GM19023 (cell line): ENCODE measurements around the gene DLD.
A peak's percentile ranks its signal among the peaks of the same experiment; 100 is the strongest.
"Not testable (repeated sequence)": the region's sequence is repeated elsewhere in the genome, so short reads cannot be mapped to it uniquely, and the experiment has no call there.

Experiments
- ATAC-seq: cut with Tn5 transposase; IDR thresholded peaks from one replicate; pipeline ENCODE4 v1.9.1; 2021; ENCODE audit warnings: mild to moderate bottlenecking, moderate library complexity; ENCODE audit not compliant: unreplicated experiment

DLD gene

DNA sequence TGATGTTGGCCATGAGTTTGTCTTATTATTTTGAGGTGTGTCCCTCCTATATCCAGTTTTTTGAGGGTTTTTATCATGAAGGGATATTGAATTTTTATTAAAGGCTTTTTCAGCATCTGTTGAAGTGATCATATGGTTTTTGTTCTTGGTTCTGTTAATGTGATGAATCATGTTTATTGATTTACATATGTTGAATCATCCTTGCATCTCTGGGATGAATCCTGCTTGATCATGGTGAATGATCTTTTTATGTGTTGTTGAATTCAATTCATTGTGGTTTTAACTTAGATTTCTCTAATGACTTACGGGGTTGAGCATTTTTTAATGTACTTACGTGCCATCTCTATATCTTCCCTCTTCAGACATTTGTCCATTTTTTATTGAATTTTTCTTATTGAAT, 22.9 kb downstream of the DLD start:
- ATAC-seq: no peak

GRCh38 chr7:107914831-107915230, 23.8 kb downstream of the DLD start:
- ATAC-seq: no peak

- ATAC-seq: no peak
Measured at GRCh38 chr7:107915541-107915940, 24.6 kb downstream of the DLD start.

DNA sequence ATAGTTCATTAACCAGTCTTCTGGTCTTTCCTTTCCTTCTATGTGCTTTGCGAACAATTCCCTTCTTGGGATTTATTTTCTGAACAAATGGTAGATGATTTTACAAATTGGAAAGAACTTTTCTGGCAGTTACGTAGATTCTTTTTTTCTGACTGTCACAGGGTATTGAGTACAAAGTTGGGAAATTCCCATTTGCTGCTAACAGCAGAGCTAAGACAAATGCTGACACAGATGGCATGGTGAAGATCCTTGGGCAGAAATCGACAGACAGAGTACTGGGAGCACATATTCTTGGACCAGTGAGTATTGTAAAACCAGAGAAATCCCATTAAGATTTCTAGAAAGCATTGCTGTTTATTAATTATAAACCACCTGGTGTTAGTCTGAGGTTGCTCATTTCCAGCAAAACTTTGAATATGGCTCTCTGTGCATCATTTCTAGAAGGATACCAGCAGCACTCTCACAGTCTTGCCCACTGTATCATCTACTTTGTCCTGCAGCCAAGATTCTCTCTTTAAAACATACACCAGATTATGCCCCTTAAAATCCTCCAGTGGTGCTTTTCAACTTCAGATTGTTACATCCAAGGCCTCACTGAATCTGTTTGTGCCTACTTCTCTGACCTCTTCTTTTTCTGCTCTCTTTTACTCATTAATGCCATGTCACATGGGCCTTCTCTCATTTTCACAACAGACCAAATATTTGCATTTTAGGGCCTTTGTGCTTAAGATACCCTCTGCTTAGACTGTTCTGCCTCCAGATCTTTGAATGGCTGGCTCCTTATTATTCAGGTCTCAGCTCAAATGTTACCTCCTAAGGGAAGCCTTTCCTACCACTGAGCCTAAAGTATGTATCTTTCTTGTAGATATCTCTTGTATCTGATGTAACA, 27.0 kb downstream of the DLD start:
- ATAC-seq: peak; percentile 87

GRCh38 chr7:107918948-107919347, 28.0 kb downstream of the DLD start:
- ATAC-seq: no peak

DNA sequence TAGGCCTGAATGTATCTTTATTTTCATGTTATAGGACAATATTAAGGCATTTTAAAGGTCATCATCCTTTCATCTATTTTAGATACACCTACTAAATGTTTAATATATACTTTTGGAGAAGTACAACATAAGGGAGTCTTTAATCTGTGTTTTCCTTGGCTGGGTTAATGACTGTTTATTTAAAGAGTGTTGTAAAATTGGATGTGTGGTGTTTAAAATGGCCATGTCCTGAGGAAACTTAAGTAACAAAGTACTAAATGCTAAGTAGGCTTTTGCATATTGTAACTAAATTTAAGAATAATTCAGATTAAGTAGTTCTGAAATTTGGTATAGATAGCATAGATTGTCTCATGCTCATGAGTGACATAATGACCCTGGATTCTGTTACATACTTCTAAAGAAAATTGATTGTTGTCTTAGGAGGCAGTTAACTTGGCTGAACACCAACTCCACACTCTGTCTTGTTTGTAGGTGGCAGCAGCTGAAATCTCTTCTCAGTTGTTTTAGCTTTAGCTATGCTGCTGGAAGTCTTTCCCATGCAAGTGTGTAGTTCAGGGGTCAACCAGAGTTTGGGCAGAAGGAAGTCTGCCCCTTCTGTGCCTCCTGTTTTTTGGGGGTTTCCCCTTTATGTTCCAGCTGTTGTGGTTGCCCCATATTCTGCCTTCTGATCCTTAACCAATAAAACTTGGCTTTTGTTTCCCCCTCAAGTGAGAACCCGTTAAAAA, 29.2 kb downstream of the DLD start:
- ATAC-seq: no peak

- ATAC-seq: not testable (repeated sequence)
Measured at GRCh38 chr7:107921826-107922225, 30.8 kb downstream of the DLD start.

DNA sequence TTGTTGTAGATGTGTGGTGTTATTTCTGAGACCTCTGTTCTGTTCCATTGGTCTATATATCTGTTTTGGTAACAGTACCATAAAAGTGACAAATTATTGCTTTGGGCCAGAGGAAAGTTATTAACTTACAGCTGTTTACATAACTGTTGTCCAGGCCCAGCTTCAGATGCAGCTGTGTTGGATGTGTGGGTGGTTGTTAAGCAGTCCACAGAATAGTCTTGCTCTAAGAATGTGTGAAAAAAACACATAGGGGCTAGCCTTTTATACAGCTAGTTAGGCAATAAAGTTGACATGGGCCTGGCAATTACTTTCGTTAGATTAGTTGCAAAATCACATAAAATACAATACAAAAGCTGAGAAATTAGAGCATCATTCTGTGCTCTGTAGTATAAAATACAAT, 31.9 kb downstream of the DLD start:
- no peak for ATAC-seq

GRCh38 chr7:107924841-107925504, 34.0 kb downstream of the DLD start:
- ATAC-seq: peak; percentile 91

DNA sequence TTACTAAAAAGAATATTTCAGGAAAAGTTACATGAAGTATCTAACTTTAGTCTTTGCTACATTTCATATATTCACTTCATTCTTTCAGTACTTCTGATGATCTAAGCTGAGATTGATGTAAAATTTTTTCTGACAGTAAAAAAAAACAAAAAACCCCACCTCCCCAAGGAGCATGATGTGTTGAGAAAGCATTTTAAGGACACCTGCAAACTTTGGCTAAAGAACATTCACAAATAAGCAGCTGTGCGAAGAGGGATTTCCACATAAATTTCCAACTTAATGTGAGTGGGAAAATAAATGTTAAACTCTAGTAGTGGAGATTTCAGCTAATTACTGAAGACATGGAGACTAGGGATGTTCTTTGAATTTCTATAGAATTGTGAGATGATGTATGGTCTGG, 35.5 kb downstream of the DLD start:
- ATAC-seq: no peak

DNA sequence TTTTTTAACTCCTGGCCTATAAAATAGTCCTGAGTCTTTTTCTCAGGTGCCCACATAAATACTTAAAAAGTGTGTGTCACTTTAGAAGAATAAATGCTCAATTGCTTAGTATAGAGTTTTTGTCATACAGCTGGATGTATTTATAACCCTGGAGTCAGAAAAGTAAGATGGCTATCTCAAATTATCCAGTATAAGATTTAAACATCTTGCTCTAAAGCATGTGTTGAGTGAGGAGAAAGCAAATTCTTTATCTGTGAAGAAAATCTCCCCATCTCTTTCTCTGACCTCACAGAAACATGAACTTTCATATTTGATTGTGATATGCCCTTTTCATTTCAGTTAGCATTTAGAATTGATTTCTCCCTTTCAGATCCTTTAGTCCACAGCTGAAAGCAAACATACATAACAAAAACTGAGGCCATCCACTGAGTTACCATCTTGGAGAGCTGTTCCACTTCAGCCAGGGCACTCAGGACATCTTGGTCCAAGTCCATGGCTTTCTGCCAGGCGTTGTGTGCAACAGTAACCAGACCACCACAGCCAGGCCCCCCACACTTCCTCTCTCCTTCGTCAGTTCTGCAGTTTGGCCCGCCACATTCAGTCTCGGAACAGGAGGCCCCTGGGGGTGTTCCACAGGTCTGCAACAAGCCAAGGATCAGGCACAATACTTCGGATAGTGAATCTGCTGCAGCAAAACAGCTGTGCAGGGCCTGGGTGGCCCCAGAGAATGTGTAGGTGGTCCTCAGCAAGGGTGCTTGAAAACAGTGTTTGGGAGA, 40.9 kb downstream of the DLD start:
- ATAC-seq: no peak

DNA sequence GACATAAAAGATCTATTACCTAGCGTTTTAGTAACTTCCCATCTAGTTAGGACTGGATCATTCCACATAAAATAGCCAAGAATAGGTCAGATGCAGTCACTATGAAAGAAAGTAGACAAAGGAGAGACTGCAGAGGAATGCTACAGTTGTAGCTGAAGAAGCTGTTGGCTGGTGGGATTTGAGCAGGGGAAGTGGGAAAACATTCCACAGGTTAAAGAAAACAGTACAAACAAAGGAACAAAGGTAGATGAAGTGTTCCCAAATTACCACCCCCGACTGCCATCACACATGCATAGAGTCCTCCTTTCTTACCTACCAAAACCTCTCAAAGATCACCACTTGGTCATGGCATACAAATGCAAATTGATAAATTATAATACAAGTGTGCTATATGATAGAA, 41.8 kb downstream of the DLD start:
- no peak for ATAC-seq

GRCh38 chr7:107933386-107934013, 42.5 kb downstream of the DLD start:
- ATAC-seq: no peak

GRCh38 chr7:107934991-107935770, 44.2 kb downstream of the DLD start:
- ATAC-seq: no peak

DNA sequence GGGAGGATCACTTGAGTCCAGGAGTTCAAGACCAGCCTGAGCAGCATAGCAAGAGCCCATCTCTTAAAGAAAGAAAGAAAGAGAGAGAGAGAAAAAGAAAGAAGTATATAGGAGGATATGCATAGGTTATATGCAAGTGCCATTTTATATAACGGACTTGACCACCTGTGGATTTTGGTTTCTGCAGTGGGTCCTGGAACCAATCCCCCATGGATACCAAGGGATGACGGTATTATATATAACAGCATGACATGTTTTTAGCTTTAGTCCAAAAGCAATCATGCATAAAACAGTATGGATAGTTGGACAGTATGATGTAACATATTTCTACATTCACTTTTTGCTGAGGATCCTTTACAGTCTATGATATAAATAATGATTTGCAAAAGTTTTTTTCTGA, 45.3 kb downstream of the DLD start:
- no peak for ATAC-seq

DNA sequence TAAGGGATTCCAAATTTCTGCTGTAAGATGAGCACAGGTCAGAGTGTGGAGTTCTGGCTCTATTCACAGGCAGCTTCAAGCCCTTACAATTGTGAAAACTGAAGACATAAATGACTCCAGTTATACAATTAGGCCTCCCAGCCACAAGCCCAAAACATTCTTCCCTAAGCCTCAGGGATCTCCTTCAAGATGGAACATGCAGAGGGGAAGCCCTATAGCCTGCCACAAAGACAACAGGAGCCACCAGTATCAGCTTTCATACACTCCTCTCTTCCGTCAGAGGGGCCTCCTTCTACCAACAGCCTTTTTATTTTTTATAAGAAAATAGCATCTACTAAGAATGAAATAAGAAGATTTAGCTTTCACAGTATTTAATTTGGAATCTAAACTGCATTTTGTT, 46.5 kb downstream of the DLD start:
- no peak for ATAC-seq

DNA sequence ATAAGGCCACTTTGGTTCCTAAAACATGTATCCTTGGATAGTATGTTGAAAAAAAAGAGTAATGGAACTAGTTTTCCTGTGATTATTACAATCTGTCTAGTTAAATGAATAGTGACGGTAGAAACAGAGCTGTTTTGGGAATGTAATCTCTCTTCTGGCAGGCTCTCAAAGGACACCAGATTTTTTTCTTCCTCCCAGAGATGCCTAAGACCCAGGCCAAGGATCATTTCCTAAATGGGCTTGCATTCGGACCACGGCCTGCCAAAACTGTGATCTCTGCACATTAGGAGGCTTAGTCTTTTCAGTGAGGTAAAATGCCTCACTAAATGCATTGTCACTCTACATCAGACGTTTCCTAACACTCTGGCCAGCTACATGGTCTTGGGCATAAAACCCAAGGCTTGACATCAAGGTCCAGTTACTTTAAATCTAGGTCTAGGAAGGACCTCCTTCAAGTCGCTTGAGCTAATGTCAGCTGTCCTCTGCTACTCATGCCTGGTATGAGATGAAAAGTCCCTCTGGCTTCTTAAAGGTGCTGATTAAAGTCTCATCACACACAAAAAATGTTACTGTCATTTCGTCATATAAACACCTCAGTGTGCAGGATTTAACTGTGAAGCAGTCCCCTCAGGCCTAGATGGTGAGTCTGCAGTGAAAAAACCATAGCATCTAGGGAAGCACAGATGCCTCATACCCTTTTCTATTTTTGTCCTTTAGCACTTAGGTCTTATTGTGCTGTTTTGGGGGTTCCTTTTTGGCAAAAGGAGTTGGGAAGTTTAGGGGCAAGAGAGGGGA, 47.7 kb downstream of the DLD start:
- no peak for ATAC-seq

- ATAC-seq: no peak
Measured at GRCh38 chr7:107939573-107940489, 48.8 kb downstream of the DLD start.
